Activated CD4-positive, alpha-beta T cell treated with anti-CD3 and anti-CD28 coated beads for 4 hours (primary cell): ENCODE data around the gene EIF4G3.
"Not testable (repeated sequence)": the region's sequence is repeated elsewhere in the genome, so short reads cannot be mapped to it uniquely, and the experiment has no call there.

ENCODE experiments used
- DNase-seq, 2 donors: peaks; one replicate each; pipeline ENCODE4 v3.0.0-alpha.2; 2020

Gene EIF4G3

GRCh38 chr1:21104683-21105082 lies 72.0 kb downstream of the EIF4G3 start:
- DNase-seq: no peak

- no peak for DNase-seq
Measured at GRCh38 chr1:21100481-21100921, 76.2 kb downstream of the EIF4G3 start.

- no peak for DNase-seq
Measured at GRCh38 chr1:21099869-21100131, 76.9 kb downstream of the EIF4G3 start.

- no peak for DNase-seq
Measured at GRCh38 chr1:21099034-21099868, 77.4 kb downstream of the EIF4G3 start.

- no peak for DNase-seq
Measured at GRCh38 chr1:21098186-21098915, 78.3 kb downstream of the EIF4G3 start.

GRCh38 chr1:21097729-21098128 lies 79.0 kb downstream of the EIF4G3 start:
- no peak for DNase-seq

GRCh38 chr1:21095976-21096375 lies 80.7 kb downstream of the EIF4G3 start:
- DNase-seq: no peak

GRCh38 chr1:21094282-21094681 lies 82.4 kb downstream of the EIF4G3 start:
- DNase-seq: not testable (repeated sequence)

- DNase-seq: not testable (repeated sequence)
Measured at GRCh38 chr1:21093271-21093958, 83.3 kb downstream of the EIF4G3 start.

- DNase-seq: not testable (repeated sequence)
Measured at GRCh38 chr1:21092545-21092944, 84.2 kb downstream of the EIF4G3 start.

GRCh38 chr1:21091053-21091690 lies 85.5 kb downstream of the EIF4G3 start:
- peak in 1 of 2 donors; percentile 2 for DNase-seq

- DNase-seq: no peak
Measured at GRCh38 chr1:21090463-21090862, 86.2 kb downstream of the EIF4G3 start.

GRCh38 chr1:21089731-21090130 lies 87.0 kb downstream of the EIF4G3 start:
- DNase-seq: no peak

- no peak for DNase-seq
Measured at GRCh38 chr1:21089299-21089698, 87.4 kb downstream of the EIF4G3 start.

GRCh38 chr1:21084111-21084810 lies 92.4 kb downstream of the EIF4G3 start:
- no peak for DNase-seq

GRCh38 chr1:21082073-21082472 lies 94.6 kb downstream of the EIF4G3 start:
- DNase-seq: no peak

GRCh38 chr1:21077085-21077484 lies 99.6 kb downstream of the EIF4G3 start:
- DNase-seq: no peak

- DNase-seq: no peak
Measured at GRCh38 chr1:21072721-21073120, 104.0 kb downstream of the EIF4G3 start.

GRCh38 chr1:21069549-21069948 lies 107.1 kb downstream of the EIF4G3 start:
- DNase-seq: no peak

GRCh38 chr1:21068937-21069336 lies 107.8 kb downstream of the EIF4G3 start:
- no peak for DNase-seq

GRCh38 chr1:21067551-21068227 lies 109.0 kb downstream of the EIF4G3 start:
- no peak for DNase-seq
